AG10803 (cell line): ENCODE measurements around the gene CA9.
"Not testable (repeated sequence)": the region's sequence is repeated elsewhere in the genome, so short reads cannot be mapped to it uniquely, and the experiment has no call there.

ENCODE experiments used
- DNase-seq: peaks from one replicate; pipeline ENCODE4 v3.0.0; 2010; ENCODE audit warnings: low read depth
- H3K4me3 ChIP-seq: 2 replicates; pipeline ENCODE4 v1.5.1; 2011; ENCODE audit warnings: mild to moderate bottlenecking, low read length, control low read depth
- TF ChIP-seq, protein P1 (sequence below): conservative IDR thresholded peaks from 2 replicates; pipeline ENCODE4 v1.5.1; 2011; ENCODE audit warnings: mild to moderate bottlenecking, low read length, control low read depth, inconsistent platforms

Gene CA9

DNA sequence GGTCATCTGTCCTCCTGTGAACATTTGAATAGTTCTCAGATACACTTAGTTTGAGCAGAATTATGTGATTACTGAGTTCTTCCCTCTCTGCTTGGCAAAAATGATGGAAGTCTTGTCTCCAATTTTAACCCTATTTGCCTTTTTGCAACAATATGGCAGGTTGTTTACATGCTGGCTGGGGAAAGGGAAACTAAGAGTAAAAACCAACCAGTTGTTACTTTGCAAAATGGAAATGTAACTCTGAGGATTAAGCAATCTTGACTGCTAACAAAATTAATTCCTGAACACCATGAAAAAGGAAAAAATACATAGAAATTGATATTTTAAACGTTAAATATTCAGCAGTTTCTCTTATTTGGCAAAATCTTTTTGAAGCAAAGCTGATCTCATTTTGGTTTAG is 34.1 kb upstream of the CA9 start:
- no peak overlapping the region for H3K4me3 ChIP-seq
- no peak for DNase-seq
- TF ChIP-seq, protein P1, sequence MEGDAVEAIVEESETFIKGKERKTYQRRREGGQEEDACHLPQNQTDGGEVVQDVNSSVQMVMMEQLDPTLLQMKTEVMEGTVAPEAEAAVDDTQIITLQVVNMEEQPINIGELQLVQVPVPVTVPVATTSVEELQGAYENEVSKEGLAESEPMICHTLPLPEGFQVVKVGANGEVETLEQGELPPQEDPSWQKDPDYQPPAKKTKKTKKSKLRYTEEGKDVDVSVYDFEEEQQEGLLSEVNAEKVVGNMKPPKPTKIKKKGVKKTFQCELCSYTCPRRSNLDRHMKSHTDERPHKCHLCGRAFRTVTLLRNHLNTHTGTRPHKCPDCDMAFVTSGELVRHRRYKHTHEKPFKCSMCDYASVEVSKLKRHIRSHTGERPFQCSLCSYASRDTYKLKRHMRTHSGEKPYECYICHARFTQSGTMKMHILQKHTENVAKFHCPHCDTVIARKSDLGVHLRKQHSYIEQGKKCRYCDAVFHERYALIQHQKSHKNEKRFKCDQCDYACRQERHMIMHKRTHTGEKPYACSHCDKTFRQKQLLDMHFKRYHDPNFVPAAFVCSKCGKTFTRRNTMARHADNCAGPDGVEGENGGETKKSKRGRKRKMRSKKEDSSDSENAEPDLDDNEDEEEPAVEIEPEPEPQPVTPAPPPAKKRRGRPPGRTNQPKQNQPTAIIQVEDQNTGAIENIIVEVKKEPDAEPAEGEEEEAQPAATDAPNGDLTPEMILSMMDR, result no peak

DNA sequence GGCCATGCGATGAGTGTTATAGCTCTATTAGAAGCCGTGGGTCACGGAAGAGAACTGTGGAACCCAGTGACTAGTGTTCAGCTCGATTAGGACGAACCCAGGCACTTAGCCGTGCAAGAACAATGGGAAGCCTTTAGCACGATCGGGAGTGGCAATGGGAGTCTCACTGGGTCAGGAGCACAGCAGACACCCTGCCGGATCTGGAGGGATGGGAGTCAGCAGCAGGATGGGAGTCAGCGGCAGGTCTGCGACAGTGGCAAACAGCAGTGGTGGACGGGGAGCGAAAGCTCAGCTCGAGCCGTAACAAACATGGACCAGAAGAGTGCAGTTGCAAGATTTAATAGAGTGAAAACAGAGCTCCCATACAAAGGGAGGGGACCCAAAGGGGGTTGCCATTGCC is 33.3 kb upstream of the CA9 start:
- H3K4me3 ChIP-seq, DNase-seq: not testable (repeated sequence)

DNA sequence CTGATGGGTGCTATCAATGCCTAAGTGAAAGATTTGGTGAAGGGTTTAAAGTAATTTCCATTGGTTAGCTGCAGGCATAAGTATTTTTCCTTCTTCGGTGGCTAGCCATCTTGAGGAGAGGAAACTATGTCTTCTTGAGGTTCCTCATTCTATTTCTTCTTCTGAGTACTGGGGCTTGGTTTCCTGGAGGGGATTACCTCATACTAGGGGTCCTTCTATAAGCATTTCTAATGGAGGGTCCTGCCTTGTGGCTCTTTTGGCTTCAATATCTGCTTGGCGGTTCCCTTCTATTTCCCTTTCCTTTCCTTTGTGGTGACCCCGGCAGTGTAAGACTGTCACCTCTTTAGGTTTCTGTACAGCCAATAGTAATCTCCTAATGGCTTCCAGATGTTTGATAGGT is 32.2 kb upstream of the CA9 start:
- not testable (repeated sequence) for H3K4me3 ChIP-seq, DNase-seq

DNA sequence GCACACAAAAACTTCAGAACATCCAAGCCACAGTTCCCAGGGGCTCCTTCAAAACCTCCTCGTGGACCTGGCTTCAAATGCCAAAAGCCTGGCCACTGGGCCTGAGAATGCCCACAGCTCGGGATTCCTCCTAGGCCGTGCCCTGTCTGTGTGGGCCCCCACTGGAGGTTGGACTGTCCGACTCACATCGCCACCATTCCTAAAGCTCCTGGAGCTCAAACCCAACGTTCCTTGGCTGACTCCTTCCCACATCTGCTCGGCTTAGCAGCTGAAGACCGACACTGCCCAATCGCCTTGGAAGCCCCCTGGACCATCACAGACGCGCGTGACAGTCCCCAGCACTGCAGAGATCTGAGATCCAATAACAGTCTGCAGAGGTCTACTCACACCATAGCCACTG is 30.7 kb upstream of the CA9 start:
- TF ChIP-seq, protein P1, result no peak
- no peak for DNase-seq
- no peak overlapping the region for H3K4me3 ChIP-seq

DNA sequence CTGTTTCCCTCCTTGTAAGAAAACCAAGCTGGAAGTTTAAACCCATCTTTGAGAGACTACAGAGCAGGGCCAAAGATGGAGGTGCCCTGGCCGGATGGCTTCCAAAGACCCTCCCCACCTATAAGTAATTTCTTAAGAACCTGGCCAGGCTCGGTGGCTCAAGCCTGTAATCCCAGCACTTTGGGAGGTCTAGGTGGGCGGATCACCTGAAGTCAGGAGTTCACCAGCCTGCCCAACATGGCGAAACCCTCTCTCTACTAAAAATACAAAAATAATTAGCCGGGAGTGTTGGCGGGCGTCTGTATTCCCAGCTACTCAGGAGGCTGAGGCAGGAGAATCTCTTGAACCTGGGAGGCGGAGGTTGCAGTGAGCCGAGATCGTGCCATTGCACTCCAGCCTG is 28.0 kb upstream of the CA9 start:
- H3K4me3 ChIP-seq, result peak overlapping the region; percentile 70
- DNase-seq, result not testable (repeated sequence)

DNA sequence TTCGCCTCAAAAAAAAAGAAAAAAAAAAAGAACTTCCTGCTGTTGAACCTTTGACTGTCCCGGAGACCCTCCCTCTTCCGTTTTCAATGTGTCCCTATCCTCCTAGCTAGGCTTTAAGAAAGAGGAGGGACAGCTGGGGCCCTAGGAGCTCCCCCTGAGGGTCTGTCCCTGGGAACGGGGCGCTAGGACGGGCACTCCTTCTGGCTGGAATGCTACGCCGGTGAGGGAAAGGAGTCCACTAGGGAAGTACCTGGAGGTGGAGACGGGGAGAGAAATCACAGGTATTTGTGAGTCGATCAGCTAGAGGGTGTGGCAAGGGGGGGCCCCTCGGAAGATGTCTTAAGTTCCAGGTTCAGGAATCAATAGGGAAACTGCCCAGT is 27.6 kb upstream of the CA9 start:
- TF ChIP-seq, protein P1, result peak; percentile 37
- DNase-seq, result peak; percentile 17
- peak overlapping the region; percentile 70 for H3K4me3 ChIP-seq

DNA sequence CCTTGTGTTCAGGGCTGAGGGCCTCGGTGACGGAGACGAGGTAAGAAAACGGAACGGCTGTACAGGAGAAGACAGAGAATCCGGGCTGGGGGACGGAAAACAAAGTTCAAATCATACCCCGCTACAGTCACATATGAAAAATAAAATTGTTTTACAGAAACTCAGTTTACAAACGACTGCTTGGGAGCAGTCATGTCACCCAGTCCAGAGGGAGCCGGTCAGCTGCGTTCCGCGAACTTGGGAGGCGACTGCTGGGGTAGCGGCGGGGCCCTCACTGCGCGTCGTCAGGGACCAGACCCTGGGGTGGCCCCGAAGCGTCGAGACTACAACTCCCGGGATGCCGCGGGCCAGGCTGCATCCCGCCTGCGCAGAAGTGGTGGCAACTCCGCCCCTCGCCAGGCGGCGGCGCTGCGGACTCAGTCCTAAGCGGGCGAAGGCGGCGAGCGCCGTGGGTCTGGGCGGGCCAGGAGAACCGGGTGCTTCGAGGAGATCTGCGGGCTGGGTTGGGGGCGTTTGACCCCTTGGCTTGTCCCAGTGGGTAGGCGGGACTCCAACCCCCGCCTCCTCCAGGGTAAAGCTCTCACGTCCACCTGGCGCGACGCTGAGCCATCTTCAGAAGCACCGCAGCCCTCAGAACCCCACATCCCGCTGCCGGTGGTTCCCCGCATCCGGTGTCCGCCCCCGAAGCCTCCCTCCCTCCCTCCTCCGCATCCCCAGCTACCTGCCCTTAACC is 27.0 kb upstream of the CA9 start:
- peak; percentile 83 for DNase-seq
- peak overlapping the region; percentile 70 for H3K4me3 ChIP-seq
- TF ChIP-seq, protein P1, result peak; percentile 74

DNA sequence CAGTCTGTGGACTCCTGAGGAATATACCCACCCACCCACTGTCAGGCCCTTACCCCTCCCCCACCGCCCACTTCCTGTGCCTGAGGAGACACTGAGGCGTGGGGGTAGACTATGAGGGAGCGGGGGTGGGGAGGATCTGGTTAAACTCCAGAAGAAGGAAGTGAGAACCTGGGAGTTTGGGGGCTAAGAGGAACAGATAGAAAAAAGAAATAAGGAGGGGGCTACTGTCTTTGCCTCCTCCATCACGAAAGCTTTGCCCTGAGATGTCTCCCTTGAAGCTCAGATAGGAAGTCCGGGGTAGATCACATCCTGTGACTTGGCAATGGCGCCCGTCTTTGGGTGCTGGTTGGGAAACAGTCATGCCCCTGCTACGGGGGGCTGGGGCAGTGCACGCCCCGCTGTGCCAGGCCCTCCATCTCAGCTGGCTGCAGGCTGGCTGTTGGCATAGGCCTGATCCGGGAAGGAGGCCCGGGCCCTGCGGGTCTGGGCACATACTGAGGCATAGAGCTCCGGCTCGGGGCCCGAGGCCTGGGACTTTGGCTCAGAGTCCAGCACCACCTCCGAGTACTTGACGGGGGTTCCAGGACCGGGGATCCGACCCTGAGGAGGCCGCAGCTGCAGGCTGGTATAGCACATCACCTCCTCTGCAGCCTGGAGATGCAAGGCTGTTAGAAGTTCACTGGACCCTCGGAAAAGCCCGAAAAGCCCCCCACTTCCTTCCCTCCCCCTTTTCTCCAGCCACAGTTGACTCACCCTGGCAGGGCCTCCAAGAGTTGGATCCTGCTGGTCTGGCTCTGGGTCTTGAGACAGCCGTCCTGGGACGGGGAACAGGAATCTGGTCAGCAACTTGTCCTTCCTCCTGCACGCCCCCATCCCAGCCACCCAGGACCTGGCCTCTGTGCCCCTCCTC is 24.0 kb upstream of the CA9 start:
- TF ChIP-seq, protein P1, result no peak
- H3K4me3 ChIP-seq, result no peak overlapping the region
- DNase-seq, result no peak
